Gastrocnemius medialis (tissue), 4 donors: ENCODE measurements around the gene ARHGAP24.

Source experiments
- POLR2A ChIP-seq, 2 donors: fragments of 450-650 bp; IDR thresholded peaks; one replicate each; pipeline ENCODE4 v1.6.1; 2017; ENCODE audit warnings: antibody characterized with exemption in 2 of 2, mild to moderate bottlenecking in 2 of 2, moderate library complexity in 2 of 2
- TF ChIP-seq, protein P1 (sequence below), 5 experiments: fragments of 450-650 bp in 3 of 5; fragments of 200-600 bp in 2 of 5; sonication (generic) in 2 of 5; IDR thresholded peaks in 4 of 5; conservative IDR thresholded peaks in 1 of 5; 1 replicate in 4 of 5; 2 replicates in 1 of 5; pipeline ENCODE4 v1.5.1; 2016 to 2019; ENCODE audit warnings: antibody characterized with exemption in 5 of 5, mild to moderate bottlenecking in 3 of 5, moderate library complexity in 3 of 5

DNA sequence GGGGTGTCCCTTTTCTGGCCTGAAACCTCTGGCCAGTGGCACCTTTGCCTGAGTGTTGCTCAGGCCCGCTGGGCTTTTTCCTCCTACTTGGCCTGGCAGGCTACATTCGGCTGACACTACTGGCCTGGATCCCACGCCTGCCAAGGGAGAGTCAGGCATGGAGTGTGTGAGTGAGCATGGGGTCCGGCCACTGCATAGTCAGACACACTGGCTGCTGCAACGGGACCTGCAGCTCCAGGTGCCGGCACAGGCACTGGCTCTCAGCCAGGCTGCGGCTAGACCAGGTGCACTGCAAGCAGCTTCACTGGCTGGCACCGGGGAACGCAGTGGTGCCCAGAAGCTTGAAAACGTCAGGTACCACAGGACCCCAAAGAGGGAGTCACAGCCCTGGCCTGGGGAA, 434.9 kb downstream of the ARHGAP24 start:
- TF ChIP-seq, protein P1, sequence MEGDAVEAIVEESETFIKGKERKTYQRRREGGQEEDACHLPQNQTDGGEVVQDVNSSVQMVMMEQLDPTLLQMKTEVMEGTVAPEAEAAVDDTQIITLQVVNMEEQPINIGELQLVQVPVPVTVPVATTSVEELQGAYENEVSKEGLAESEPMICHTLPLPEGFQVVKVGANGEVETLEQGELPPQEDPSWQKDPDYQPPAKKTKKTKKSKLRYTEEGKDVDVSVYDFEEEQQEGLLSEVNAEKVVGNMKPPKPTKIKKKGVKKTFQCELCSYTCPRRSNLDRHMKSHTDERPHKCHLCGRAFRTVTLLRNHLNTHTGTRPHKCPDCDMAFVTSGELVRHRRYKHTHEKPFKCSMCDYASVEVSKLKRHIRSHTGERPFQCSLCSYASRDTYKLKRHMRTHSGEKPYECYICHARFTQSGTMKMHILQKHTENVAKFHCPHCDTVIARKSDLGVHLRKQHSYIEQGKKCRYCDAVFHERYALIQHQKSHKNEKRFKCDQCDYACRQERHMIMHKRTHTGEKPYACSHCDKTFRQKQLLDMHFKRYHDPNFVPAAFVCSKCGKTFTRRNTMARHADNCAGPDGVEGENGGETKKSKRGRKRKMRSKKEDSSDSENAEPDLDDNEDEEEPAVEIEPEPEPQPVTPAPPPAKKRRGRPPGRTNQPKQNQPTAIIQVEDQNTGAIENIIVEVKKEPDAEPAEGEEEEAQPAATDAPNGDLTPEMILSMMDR (IDR thresholded peaks at IDR 0.05 in 4 of 5, conservative IDR thresholded peaks at IDR 0.05 in 1 of 5) = no peak
- no peak for TF ChIP-seq POLR2A (IDR thresholded peaks at IDR 0.05)
